DND-41 (cell line): Measurements from ENCODE around the gene TREH.

ENCODE experiments used
- ATAC-seq: fragments of 200-7000 bp; cut with Tn5 transposase; 3 replicates; pipeline ENCODE4 v1.9.1; 2021; ENCODE audit warnings: low read depth; ENCODE audit not compliant: insufficient read depth
- DNase-seq: peaks from one replicate; pipeline ENCODE4 v3.0.0-alpha.2; 2020
- H2AFZ ChIP-seq: 2 replicates; pipeline ENCODE4 v1.6.0; 2012; ENCODE audit warnings: low read depth, low read length
- H3K27ac ChIP-seq: 2 replicates; pipeline ENCODE4 v1.5.1; 2012; ENCODE audit warnings: low read length, inconsistent platforms
- H3K27me3 ChIP-seq: fragments of 200-600 bp; sonication (generic); 2 replicates; pipeline ENCODE4 v1.6.0; 2012; ENCODE audit warnings: low read length, mild to moderate bottlenecking, inconsistent platforms; ENCODE audit not compliant: insufficient read depth, poor library complexity
- H3K36me3 ChIP-seq: 2 replicates; pipeline ENCODE4 v1.5.1; 2012; ENCODE audit warnings: low read length, inconsistent platforms; ENCODE audit not compliant: insufficient read depth
- H3K4me1 ChIP-seq: 2 replicates; pipeline ENCODE4 v1.5.1; 2012; ENCODE audit warnings: mild to moderate bottlenecking, low read length; ENCODE audit not compliant: insufficient read depth
- H3K4me2 ChIP-seq: 2 replicates; pipeline ENCODE4 v1.6.0; 2012; ENCODE audit warnings: mild to moderate bottlenecking, moderate library complexity, low read length, inconsistent platforms; ENCODE audit not compliant: insufficient read depth
- H3K4me3 ChIP-seq, 2 experiments: fragments of 200-600 bp in 1 of 2; shearing (Covaris generic) in 1 of 2; 2 replicates each; pipeline ENCODE4 v1.5.1; 2012 to 2016; ENCODE audit warnings: inconsistent platforms in 2 of 2, low read length in 2 of 2, mild to moderate bottlenecking in 2 of 2, low read depth in 1 of 2, moderate library complexity in 1 of 2
- H3K79me2 ChIP-seq: 2 replicates; pipeline ENCODE4 v1.6.0; 2012; ENCODE audit warnings: low read length, inconsistent platforms; ENCODE audit not compliant: insufficient read depth
- H3K9ac ChIP-seq: 2 replicates; pipeline ENCODE4 v1.6.0; 2012; ENCODE audit warnings: low read depth, mild to moderate bottlenecking, inconsistent platforms, low read length, moderate library complexity
- H3K9me3 ChIP-seq: 2 replicates; pipeline ENCODE4 v1.5.1; 2012; ENCODE audit warnings: low read length, moderate library complexity, mild to moderate bottlenecking, inconsistent platforms; ENCODE audit not compliant: insufficient read depth, severe bottlenecking
- H4K20me1 ChIP-seq: 2 replicates; pipeline ENCODE4 v1.6.0; 2012; ENCODE audit warnings: low read length; ENCODE audit not compliant: insufficient read depth
- EZH2 ChIP-seq: IDR thresholded peaks from 3 replicates; pipeline ENCODE4 v1.6.1; 2012; ENCODE audit warnings: borderline replicate concordance, low read depth, mild to moderate bottlenecking, moderate library complexity, low read length, inconsistent platforms; ENCODE audit not compliant: severe bottlenecking
- TF ChIP-seq, protein P1 (sequence below): IDR thresholded peaks from 2 replicates; pipeline ENCODE4 v1.5.1; 2012; ENCODE audit warnings: borderline replicate concordance, low read length, moderate library complexity, mild to moderate bottlenecking; ENCODE audit not compliant: poor library complexity, severe bottlenecking; ENCODE audit errors: extremely low read depth

TREH gene

DNA sequence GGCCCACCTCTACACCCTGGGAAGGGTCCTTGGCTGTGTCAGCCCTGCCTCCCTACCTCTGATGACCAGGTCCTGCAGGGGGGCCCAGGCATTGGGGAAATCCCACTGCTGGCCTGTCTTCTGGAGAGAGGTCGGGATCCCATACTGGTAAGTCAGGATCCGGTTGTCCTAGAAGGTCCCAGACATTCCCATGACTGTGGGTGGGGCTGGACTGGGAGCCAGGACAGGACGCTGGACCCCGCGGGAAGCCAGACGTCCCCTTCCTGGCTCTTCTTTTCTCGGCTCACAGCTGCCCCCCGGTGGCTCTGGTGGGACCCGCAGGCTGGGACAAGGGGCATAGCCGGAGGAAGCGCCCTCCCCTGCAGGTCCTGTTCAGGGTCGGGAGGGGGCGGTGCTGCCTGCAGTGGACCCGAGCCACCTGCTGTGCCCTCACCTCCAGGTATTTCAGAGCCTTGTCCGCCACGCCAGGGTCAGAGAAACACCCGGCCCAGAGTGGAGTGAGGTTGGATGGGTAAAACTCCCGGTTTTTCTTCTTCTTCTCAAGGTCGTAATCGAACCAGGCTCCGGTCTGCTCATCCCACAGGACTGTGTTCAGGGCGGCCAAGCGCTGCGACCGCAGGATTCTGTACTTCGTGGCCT, 20.0 kb downstream of the TREH start:
- peaks cover 9% of the 10 kb centered on the region for H3K4me1 ChIP-seq
- peak overlapping the region in 1 of 2 experiments; percentile 45; a peak in 2 of 4 replicates for H3K4me3 ChIP-seq
- 0 out of 2 replicates have a peak overlapping the region, but pooled peaks have one; percentile 34 for H3K27ac ChIP-seq
- H2AFZ ChIP-seq = peak overlapping the region; percentile 87
- TF ChIP-seq, protein P1, sequence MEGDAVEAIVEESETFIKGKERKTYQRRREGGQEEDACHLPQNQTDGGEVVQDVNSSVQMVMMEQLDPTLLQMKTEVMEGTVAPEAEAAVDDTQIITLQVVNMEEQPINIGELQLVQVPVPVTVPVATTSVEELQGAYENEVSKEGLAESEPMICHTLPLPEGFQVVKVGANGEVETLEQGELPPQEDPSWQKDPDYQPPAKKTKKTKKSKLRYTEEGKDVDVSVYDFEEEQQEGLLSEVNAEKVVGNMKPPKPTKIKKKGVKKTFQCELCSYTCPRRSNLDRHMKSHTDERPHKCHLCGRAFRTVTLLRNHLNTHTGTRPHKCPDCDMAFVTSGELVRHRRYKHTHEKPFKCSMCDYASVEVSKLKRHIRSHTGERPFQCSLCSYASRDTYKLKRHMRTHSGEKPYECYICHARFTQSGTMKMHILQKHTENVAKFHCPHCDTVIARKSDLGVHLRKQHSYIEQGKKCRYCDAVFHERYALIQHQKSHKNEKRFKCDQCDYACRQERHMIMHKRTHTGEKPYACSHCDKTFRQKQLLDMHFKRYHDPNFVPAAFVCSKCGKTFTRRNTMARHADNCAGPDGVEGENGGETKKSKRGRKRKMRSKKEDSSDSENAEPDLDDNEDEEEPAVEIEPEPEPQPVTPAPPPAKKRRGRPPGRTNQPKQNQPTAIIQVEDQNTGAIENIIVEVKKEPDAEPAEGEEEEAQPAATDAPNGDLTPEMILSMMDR = peak; percentile 99
- TF ChIP-seq EZH2 = no peak
- ATAC-seq = peak; percentile 98
- H4K20me1 ChIP-seq = no peaks in the 10 kb centered on the region; the same call in 1 of the 2 replicates
- no peaks in the 10 kb centered on the region for H3K36me3 ChIP-seq
- H3K4me2 ChIP-seq = peak overlapping the region; percentile 65
- peak; percentile 93 for DNase-seq
- peaks cover 6% of the 10 kb centered on the region for H3K27me3 ChIP-seq
- H3K9me3 ChIP-seq = no peaks in the 10 kb centered on the region
- peak overlapping the region; percentile 36 for H3K9ac ChIP-seq
- H3K79me2 ChIP-seq = no peaks in the 10 kb centered on the region

DNA sequence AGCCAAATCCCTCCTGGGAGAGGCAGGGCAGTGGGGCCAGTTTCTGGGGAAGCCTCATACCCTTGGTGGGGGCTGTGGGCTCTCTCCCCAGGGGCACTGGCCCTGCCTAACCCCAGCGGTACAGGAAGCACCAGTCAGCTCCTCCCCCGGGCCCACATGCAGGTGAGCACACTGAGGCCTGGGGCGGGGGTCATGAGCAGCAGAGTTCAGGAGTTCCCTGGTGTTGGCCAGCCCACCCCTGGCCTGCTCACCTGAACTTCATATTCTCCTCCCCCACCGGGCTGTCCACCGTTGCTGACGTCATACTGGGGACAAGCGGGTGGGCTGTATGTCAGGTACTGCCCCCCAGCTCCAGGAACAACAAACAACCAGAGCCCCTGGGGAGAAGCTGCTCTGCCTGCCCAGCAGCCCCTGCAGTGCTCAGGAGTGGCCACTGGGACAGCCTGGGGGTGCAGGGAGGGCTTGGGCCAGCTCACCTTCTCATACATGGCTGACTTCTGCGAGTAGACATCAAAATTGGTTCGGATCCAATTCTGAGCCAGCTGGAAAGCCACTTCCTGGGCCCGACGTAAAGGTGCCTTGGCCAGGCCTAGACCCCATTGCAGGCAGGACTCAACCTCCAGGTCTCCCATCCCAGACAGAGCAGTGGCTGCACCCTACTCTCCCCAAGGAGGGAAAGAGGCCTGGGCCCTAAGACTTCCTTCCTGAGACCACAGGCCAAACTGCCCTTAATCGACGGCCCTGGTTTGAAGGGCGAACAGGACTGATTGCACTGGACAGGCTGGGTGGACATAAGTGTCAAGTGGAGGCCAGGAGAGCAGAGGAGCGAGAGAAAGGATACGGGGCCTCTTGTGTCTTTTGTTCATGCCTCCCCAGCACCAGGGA, 20.8 kb downstream of the TREH start:
- H3K9me3 ChIP-seq = no peaks in the 10 kb centered on the region
- H3K36me3 ChIP-seq = no peaks in the 10 kb centered on the region
- H3K79me2 ChIP-seq = no peaks in the 10 kb centered on the region
- peak overlapping the region in 1 of 2 experiments; percentile 45; a peak in 2 of 4 replicates for H3K4me3 ChIP-seq
- no peak for DNase-seq
- H3K9ac ChIP-seq = peak overlapping the region; percentile 36
- peaks cover 9% of the 10 kb centered on the region for H3K4me1 ChIP-seq
- no peaks in the 10 kb centered on the region; the same call in 1 of the 2 replicates for H4K20me1 ChIP-seq
- TF ChIP-seq, protein P1 = no peak
- no peak for TF ChIP-seq EZH2
- H2AFZ ChIP-seq = peak overlapping the region; percentile 87
- no peak for ATAC-seq
- H3K4me2 ChIP-seq = peak overlapping the region; percentile 65
- H3K27ac ChIP-seq = no peak overlapping the region
- H3K27me3 ChIP-seq = peaks cover 6% of the 10 kb centered on the region

DNA sequence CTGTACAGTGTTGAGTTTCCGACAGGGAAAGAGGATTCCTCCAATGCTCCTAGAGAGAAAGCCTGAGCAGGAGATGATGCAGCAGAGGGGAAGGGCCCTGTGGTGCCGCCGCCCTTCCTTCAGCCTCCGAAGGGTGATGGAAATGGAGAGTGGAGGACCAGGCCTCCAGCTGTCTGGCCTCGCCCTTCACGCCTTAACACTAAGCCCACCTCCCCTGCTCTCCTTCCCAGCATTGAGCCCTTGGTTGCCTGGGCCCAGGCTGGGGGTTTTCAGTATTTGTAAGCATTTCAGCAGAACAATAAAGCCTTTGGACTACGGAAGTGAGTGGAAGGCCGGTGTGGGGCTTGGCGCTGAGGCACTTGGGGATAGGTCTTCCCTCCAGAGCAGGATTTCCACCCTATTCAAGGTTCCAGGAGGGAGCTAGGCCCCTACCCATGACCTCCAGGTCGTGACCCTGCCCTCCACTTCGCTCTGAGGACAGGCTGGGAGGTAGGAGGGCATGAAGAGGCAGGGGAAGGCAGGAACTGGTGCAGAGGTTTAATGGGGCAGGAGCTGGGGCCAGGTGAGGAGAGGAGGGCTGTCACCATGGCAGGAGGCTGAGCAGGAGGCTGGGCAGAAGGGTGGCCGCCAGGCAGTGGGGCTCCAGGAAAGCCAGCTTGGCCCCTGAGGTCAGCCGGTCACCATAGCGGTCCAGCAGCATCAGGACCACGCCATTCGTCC, 21.6 kb downstream of the TREH start:
- no peak overlapping the region for H2AFZ ChIP-seq
- DNase-seq (no peak), ATAC-seq (no peak)
- no peak overlapping the region for H3K9ac ChIP-seq
- no peak overlapping the region for H3K27ac ChIP-seq
- no peaks in the 10 kb centered on the region for H3K79me2 ChIP-seq
- H3K4me3 ChIP-seq = no peak overlapping the region
- no peaks in the 10 kb centered on the region for H3K9me3 ChIP-seq
- H4K20me1 ChIP-seq = no peaks in the 10 kb centered on the region; the same call in 1 of the 2 replicates
- TF ChIP-seq, protein P1 = no peak
- TF ChIP-seq EZH2 = no peak
- H3K4me1 ChIP-seq = peaks cover 17% of the 10 kb centered on the region
- H3K4me2 ChIP-seq = no peak overlapping the region
- H3K27me3 ChIP-seq = peaks cover 6% of the 10 kb centered on the region
- no peaks in the 10 kb centered on the region for H3K36me3 ChIP-seq
